Measurements from ENCODE around the gene HSF2.

DNA sequence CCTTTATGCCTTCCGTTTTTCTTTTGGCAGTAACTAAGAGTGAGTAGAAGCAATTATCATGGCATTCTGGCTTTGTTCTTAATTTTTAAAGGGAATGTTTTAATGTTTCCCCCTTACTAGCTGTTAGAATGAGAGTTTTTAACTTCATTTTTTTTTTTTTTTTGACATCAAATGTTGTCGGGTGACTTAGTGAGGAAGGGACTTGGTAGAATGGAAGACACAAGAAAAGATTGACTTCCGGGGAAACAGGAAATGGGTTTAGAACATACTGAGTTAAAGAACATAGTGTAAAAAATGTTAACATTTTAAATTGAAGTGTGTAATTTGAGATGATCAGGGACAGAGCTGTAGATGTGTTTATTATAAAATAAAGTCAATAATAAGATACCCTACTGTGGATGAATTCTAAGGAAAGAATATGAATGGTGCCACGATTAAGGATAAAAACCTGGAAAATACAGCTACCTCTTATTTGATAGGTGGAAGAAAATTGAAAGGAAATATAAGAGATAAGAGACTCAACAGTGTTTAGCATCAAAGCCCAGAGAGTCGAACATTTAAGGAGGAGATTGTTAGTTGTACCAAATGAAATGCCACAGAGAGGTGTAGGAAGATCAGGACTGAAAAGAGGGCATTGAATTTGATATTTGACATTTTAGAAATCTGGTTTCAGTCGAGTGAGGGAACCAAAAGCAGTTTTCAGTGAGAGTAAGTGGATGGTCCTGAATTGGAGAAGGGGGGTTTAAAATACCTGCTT, 9.4 kb downstream of the HSF2 start:
- TF ChIP-seq, protein P1, sequence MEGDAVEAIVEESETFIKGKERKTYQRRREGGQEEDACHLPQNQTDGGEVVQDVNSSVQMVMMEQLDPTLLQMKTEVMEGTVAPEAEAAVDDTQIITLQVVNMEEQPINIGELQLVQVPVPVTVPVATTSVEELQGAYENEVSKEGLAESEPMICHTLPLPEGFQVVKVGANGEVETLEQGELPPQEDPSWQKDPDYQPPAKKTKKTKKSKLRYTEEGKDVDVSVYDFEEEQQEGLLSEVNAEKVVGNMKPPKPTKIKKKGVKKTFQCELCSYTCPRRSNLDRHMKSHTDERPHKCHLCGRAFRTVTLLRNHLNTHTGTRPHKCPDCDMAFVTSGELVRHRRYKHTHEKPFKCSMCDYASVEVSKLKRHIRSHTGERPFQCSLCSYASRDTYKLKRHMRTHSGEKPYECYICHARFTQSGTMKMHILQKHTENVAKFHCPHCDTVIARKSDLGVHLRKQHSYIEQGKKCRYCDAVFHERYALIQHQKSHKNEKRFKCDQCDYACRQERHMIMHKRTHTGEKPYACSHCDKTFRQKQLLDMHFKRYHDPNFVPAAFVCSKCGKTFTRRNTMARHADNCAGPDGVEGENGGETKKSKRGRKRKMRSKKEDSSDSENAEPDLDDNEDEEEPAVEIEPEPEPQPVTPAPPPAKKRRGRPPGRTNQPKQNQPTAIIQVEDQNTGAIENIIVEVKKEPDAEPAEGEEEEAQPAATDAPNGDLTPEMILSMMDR (IDR thresholded peaks at IDR 0.05; ENCODE audit: low read depth, low read length, poor library complexity, severe bottlenecking), result no peak
- no peak for TF ChIP-seq EZH2phosphoT487 (IDR thresholded peaks at IDR 0.05; ENCODE audit: borderline replicate concordance, low read length)

Data from DOHH2 (cell line).